Vagina (tissue), 2 donors: ENCODE measurements around the gene PCBP3. TPM values are rescaled to one million over a fixed set of nuclear protein-coding genes. Genes with fewer than 3 reads are reported as not detected.
A peak's percentile ranks its signal among the peaks of the same experiment; 100 is the strongest.

Source experiments
- DNase-seq, 2 donors: peaks; one replicate each; pipeline ENCODE4 v3.0.0-alpha.2; 2017; ENCODE audit errors: extremely low spot score in 2 of 2
- H3K27ac ChIP-seq: fragments of 200-600 bp; sonication (generic); one replicate; pipeline ENCODE4 v1.5.1; 2019
- H3K27me3 ChIP-seq: fragments of 200-600 bp; sonication (generic); one replicate; pipeline ENCODE4 v1.5.1; 2019
- H3K36me3 ChIP-seq, 2 donors: fragments of 200-600 bp; sonication (generic); one replicate each; pipeline ENCODE4 v1.5.1; 2017 to 2019
- H3K4me1 ChIP-seq: fragments of 200-600 bp; sonication (generic); one replicate; pipeline ENCODE4 v1.5.1; 2019
- H3K4me3 ChIP-seq, 2 donors: fragments of 200-600 bp; sonication (generic); 1 replicate in 1 of 2; 2 replicates in 1 of 2; pipeline ENCODE4 v1.5.1; 2016 to 2019
- H3K9me3 ChIP-seq: fragments of 200-600 bp; sonication (generic); one replicate; pipeline ENCODE4 v1.5.1; 2019
- POLR2A ChIP-seq, 2 donors: fragments of 450-650 bp; IDR thresholded peaks; one replicate each; pipeline ENCODE4 v1.6.1; 2017; ENCODE audit warnings: antibody characterized with exemption in 2 of 2, mild to moderate bottlenecking in 2 of 2, moderate library complexity in 2 of 2
- POLR2AphosphoS5 ChIP-seq, 2 donors: sonication (generic); formaldehyde crosslinking; IDR thresholded peaks; one replicate each; pipeline ENCODE4 v1.9.0; 2017; ENCODE audit warnings: antibody characterized with exemption in 2 of 2, mild to moderate bottlenecking in 2 of 2, low read depth in 1 of 2; ENCODE audit not compliant: insufficient read depth in 1 of 2
- intact Hi-C: fragments of 100-400 bp; cut with DNase I; formaldehyde crosslinking; loops from one replicate; pipeline ENCODE4 v1.15.1; 2023
- total RNA-seq: library from RNA; depleted of rRNA; stranded (reverse); fragments of >200 nt; gene quantifications from one replicate; pipeline ENCODE4 v1.2.3, GENCODE V29; 2016
- TF ChIP-seq, protein P1 (sequence below), 3 experiments: fragments of 450-650 bp in 2 of 3; fragments of 200-600 bp in 1 of 3; sonication (generic) in 1 of 3; IDR thresholded peaks; one replicate each; pipeline ENCODE4 v1.5.1; 2017 to 2019; ENCODE audit warnings: antibody characterized with exemption in 3 of 3, mild to moderate bottlenecking in 2 of 3, moderate library complexity in 2 of 3

PCBP3 gene
- total RNA-seq, 1 donor from 2014 or later: 4.9 TPM

DNA sequence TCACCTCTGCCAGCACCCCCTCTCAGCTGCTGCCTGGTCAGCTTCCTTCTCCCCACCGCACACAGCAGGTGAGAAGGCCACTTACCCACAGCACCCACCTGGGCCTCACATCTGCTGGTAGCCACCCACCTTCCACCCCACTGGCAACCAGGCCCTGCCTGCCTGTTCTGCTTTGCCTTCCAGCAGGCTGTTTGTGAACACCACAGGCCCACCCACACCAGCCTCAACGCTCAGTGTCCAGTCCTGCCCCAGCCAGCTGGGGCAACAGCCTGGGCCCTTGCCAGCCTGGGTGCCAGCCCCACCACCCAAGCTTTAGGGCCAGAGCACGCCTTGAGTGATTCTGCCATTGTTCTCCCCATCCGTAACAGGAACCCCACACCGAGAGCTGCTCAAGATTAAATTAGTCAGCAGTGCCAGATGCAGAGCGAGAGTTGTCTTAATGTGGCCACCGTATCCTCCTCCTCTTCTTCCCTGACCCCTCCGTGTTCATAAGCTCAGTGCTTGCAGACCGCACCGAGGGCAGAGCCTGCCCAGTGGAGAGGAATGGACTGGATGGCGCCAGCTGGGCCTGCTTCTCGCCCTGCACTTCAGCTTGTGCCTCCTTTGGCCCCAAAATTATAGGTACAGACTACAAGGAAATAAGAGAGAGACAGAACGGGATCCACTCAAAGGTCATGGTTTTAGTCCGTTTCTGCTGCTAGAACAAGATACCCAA, 217.8 kb downstream of the PCBP3 start:
- no peaks in the 10 kb centered on the region for H3K27me3 ChIP-seq
- H3K36me3 ChIP-seq: no peaks in the 10 kb centered on the region
- no peak overlapping the region for H3K4me3 ChIP-seq
- TF ChIP-seq POLR2A (IDR thresholded peaks at IDR 0.05): no peak
- TF ChIP-seq, protein P1, sequence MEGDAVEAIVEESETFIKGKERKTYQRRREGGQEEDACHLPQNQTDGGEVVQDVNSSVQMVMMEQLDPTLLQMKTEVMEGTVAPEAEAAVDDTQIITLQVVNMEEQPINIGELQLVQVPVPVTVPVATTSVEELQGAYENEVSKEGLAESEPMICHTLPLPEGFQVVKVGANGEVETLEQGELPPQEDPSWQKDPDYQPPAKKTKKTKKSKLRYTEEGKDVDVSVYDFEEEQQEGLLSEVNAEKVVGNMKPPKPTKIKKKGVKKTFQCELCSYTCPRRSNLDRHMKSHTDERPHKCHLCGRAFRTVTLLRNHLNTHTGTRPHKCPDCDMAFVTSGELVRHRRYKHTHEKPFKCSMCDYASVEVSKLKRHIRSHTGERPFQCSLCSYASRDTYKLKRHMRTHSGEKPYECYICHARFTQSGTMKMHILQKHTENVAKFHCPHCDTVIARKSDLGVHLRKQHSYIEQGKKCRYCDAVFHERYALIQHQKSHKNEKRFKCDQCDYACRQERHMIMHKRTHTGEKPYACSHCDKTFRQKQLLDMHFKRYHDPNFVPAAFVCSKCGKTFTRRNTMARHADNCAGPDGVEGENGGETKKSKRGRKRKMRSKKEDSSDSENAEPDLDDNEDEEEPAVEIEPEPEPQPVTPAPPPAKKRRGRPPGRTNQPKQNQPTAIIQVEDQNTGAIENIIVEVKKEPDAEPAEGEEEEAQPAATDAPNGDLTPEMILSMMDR (IDR thresholded peaks at IDR 0.05): no peak
- TF ChIP-seq POLR2AphosphoS5 (IDR thresholded peaks at IDR 0.05; ENCODE audit: insufficient read depth in 1 of 2, low read depth in 1 of 2): no peak
- H3K27ac ChIP-seq: no peak overlapping the region
- H3K4me1 ChIP-seq: no peaks in the 10 kb centered on the region
- DNase-seq: peak in 1 of 2 donors; percentile 69
- H3K9me3 ChIP-seq: no peaks in the 10 kb centered on the region
- intact Hi-C loops: no loop called here

DNA sequence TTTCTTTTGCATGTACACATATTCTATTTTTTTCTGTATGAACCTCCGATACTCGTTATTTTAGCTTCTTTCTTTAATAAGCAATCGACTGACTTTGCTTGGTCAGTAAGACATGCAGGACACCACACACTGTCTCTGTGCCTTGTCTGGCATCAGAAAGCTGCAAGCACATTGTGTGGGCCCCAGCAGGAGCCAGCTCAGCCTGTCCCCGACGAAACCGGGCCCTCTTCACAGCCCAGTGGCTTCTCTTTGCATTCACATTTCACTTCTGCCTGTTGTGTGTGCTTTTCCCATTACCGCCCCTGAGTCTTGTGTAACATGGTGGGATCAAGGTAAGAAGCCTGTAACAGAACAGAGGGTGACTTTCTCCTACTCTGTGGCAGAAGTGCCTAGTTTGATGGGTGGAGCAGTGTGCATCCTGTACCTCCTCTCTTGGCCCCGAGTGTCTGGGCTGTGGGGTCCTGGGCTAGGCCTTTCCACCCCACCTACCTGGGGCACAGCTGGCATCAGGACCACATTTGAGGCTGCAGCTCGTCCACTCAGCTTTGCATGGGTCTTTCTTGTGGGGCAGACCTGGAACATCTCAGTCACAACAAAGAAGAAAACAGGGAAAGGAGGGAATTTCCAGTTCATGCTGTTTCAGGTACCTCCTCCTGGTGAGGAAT, 219.2 kb downstream of the PCBP3 start:
- no peaks in the 10 kb centered on the region for H3K27me3 ChIP-seq
- no peaks in the 10 kb centered on the region for H3K4me1 ChIP-seq
- DNase-seq: peak in 1 of 2 donors; percentile 29
- H3K36me3 ChIP-seq: no peaks in the 10 kb centered on the region
- TF ChIP-seq POLR2AphosphoS5 (IDR thresholded peaks at IDR 0.05; ENCODE audit: insufficient read depth in 1 of 2, low read depth in 1 of 2): no peak
- TF ChIP-seq, protein P1 (IDR thresholded peaks at IDR 0.05): no peak
- no peak for TF ChIP-seq POLR2A (IDR thresholded peaks at IDR 0.05)
- H3K9me3 ChIP-seq: no peaks in the 10 kb centered on the region
- intact Hi-C loops: no loop called here
- no peak overlapping the region for H3K27ac ChIP-seq
- no peak overlapping the region for H3K4me3 ChIP-seq

DNA sequence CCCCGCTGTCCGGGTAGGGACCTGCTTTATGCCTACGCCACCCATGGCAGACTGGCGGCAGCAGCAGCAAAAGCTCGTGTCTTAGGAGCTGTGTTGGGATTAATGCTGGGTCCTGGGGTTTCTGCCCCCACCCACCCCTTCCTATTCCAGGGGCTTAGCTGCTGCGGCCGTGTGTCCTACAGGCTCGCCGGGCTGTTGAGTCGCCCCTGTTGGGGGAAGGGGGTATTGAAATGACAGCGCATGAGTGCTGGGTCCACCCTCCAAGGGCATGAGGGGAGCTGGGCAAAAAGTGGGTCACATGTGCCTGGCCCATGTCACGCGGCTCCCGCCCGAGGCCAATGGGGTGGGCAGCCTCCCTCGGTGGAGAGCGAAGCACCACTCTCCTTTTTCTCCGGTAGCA, 219.7 kb downstream of the PCBP3 start:
- Histone ChIP-seq H3K27me3 (no peaks in the 10 kb centered on the region), H3K4me3 (no peak overlapping the region), H3K27ac (no peak overlapping the region), H3K4me1 (no peaks in the 10 kb centered on the region), H3K9me3 (no peaks in the 10 kb centered on the region), H3K36me3 (no peaks in the 10 kb centered on the region)
- DNase-seq: peak in 1 of 2 donors; percentile 32
- TF ChIP-seq POLR2A (IDR thresholded peaks at IDR 0.05) (no peak), POLR2AphosphoS5 (IDR thresholded peaks at IDR 0.05; ENCODE audit: insufficient read depth in 1 of 2, low read depth in 1 of 2) (no peak)
- TF ChIP-seq, protein P1 (IDR thresholded peaks at IDR 0.05): no peak
- intact Hi-C loops: no loop called here

DNA sequence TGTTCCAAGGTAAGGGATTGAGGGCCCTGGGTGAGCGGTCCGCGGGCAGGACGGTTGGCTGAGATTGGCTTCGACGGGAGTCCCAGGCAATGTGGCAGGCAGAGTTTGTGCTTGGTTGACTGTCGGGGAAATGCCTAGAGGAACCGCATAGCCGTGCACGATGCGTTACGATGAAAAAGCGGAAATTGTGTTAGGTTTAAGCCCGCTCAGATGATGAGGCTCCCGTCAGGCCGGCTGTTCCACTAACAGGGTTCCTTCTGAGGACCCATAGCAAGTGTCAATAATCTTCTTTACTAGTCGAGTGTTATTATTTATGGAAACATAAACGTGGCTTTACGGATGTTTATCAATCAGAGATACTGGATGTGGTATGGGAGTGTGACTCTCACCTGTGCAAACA, 220.2 kb downstream of the PCBP3 start:
- TF ChIP-seq, protein P1 (IDR thresholded peaks at IDR 0.05): no peak
- TF ChIP-seq POLR2AphosphoS5 (IDR thresholded peaks at IDR 0.05; ENCODE audit: insufficient read depth in 1 of 2, low read depth in 1 of 2) (no peak), POLR2A (IDR thresholded peaks at IDR 0.05) (no peak)
- DNase-seq: no peak
- Histone ChIP-seq H3K9me3 (no peaks in the 10 kb centered on the region), H3K4me1 (no peaks in the 10 kb centered on the region), H3K27me3 (no peaks in the 10 kb centered on the region), H3K27ac (no peak overlapping the region), H3K4me3 (no peak overlapping the region), H3K36me3 (no peaks in the 10 kb centered on the region)
- intact Hi-C loops: no loop called here

DNA sequence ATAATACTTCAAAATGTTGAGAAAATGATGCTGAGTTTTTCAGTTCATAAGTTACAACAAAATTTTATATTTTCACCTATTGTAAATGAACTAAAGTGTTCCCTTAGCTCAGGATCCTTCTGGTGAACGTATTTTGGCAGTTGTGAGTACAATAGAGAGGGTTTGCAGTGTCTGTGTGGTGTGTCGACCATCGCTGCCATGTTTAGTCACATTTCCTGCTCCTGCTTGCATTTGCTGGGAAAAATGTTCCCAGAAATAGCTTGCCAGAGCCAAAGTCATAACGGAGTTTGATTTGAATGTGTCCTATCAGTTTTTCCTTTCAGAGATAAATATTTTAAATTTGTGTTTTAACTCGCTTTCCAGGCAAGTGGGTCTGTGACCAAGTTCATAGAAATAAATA, 220.9 kb downstream of the PCBP3 start:
- no peaks in the 10 kb centered on the region for H3K36me3 ChIP-seq
- intact Hi-C loops: no loop called here
- DNase-seq: no peak
- TF ChIP-seq, protein P1 (IDR thresholded peaks at IDR 0.05): no peak
- no peak for TF ChIP-seq POLR2AphosphoS5 (IDR thresholded peaks at IDR 0.05; ENCODE audit: insufficient read depth in 1 of 2, low read depth in 1 of 2)
- no peaks in the 10 kb centered on the region for H3K4me1 ChIP-seq
- H3K27me3 ChIP-seq: no peaks in the 10 kb centered on the region
- H3K27ac ChIP-seq: no peak overlapping the region
- H3K9me3 ChIP-seq: no peaks in the 10 kb centered on the region
- H3K4me3 ChIP-seq: no peak overlapping the region
